Pancreas (tissue), 10 donors: ENCODE results near the gene CCL8. TPM values are rescaled to one million over a fixed set of nuclear protein-coding genes. Genes with fewer than 3 reads are reported as not detected.

Source experiments
- ATAC-seq, 4 donors: fragments of 200-7000 bp; cut with Tn5 transposase; one replicate each; pipeline versions ENCODE4 v1.8.0 to v1.9.1; 2020; ENCODE audit warnings: mild to moderate bottlenecking in 4 of 4, moderate library complexity in 4 of 4
- DNase-seq, 6 donors: peaks; one replicate each; pipeline ENCODE4 v3.0.0-alpha.2; 2020
- FAIRE-seq: peaks from 2 replicates; lab custom pipeline; 2012; peaks lifted over from hg19 to GRCh38; lab: Jason Lieb, UNC
- H3K27ac ChIP-seq, 4 donors: fragments of 200-600 bp; sonication (generic); 1 replicate in 3 of 4; 2 replicates in 1 of 4; pipeline versions ENCODE4 v1.5.0 to v1.8.0; 2020
- H3K27me3 ChIP-seq, 4 donors: fragments of 200-600 bp; one replicate each; pipeline ENCODE4 v1.8.0; 2021
- H3K36me3 ChIP-seq, 3 donors: fragments of 200-600 bp; sonication (generic) in 1 of 3; one replicate each; pipeline versions ENCODE4 v1.5.0 to v1.8.0; 2020 to 2021
- H3K4me1 ChIP-seq, 3 donors: fragments of 200-600 bp; one replicate each; pipeline ENCODE4 v1.8.0; 2021
- H3K4me3 ChIP-seq, 4 donors: fragments of 200-600 bp; sonication (generic) in 2 of 4; one replicate each; pipeline versions ENCODE4 v1.5.0 to v1.8.0; 2020 to 2021
- H3K9me3 ChIP-seq, 4 donors: fragments of 200-600 bp; one replicate each; pipeline ENCODE4 v1.8.0; 2021
- CTCF ChIP-seq, 4 donors: fragments of 200-600 bp; sonication (generic) in 3 of 4; IDR thresholded peaks; one replicate each; pipeline versions ENCODE4 v1.5.0 to v1.8.0; 2021; ENCODE audit warnings: antibody characterized with exemption in 4 of 4
- WGBS, 2 donors: extraction: QIAGEN DNeasy Blood & Tissue Kit; methylation state at CpG; one replicate each; pipeline ENCODE4 v1.1.7; 2013; 5-methylcytosine and 5-hydroxymethylcytosine counted together
- intact Hi-C, 3 donors: fragments of 100-400 bp; cut with DNase I; formaldehyde crosslinking; loops; one replicate each; pipeline versions ENCODE4 v1.11.1 to v1.14.2; 2022
- polyA plus RNA-seq, 2 donors: library from polyadenylated mRNA; stranded (reverse); fragments of 200-250 nt; gene quantifications; one replicate each; pipeline ENCODE4 v1.2.3, GENCODE V29; 2013
- total RNA-seq, 6 donors: library from RNA; stranded (reverse); fragmentation: NEBNext Ultra II Directional in 4 of 6; extraction: Animal tissue kit (Norgen Biotek cat#: 25700) in 4 of 6; gene quantifications; one replicate each; pipeline versions ENCODE4 v1.2.1 to v1.2.4, GENCODE V29; 2021 to 2023
- donor health status: healthy with polysubstance abuse.
- donor health status: DM: no; HTN: no; CAD: no; lungs with moderate emphysema.
- donor health status: DM: no; HTN: no; CAD: no.
- donor health status: control.
- donor health status: control.
- donor health status: Bipolar disorder and iron deficiency.
- donor health status: DM: yes; HTN: yes; CAD: no.
- donor health status: DM: no; HTN: no; CAD: no.
- donor health status: DM: no; HTN: no; CAD: no.
- donor health status: DM: yes; HTN: yes; CAD: no.

The CCL8 gene
- total and polyA plus RNA-seq, 8 donors = 0.12 to 0.46 (median 0.22) TPM; not detected in 5

DNA sequence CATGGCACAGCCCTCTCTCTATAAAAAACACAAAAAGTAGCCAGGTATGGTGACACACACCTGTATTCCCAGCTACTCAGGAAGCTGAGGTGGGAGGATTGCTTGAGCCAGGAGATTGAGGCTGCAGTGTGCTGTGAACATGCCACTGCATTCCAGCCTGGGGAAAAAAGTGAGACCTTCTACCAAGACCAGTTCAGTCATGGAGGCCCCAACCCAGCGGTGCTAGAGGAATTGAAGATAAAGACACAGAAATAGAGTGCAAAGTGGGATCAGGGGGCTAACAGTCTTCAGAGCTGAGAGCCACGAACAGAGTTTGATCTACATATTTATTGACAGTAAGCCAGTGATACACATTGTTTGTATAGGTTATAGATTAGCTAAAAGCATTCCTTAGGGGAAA lies 15.6 kb upstream of the CCL8 start:
- intact Hi-C loops = loop anchor here in 1 of 3 donors (10.0 kb wide), 1 partner anchor 99 kb away; no protein-coding TSS in a partner anchor
- Histone ChIP-seq H3K36me3 (no peaks in the 10 kb centered on the region), H3K27ac (no peak overlapping the region), H3K4me3 (no peak overlapping the region), H3K9me3 (no peaks in the 10 kb centered on the region), H3K4me1 (no peaks in the 10 kb centered on the region), H3K27me3 (no peaks in the 10 kb centered on the region)
- no peak for ATAC-seq
- WGBS, 2 donors = 56 to 60% methylated on average over 2 of the region's 2 CpGs
- DNase-seq = no peak
- FAIRE-seq = no peak
- TF ChIP-seq CTCF (IDR thresholded peaks at IDR 0.05) = no peak

GRCh38 chr17:34305061-34305460 lies 14.2 kb upstream of the CCL8 start:
- Histone ChIP-seq H3K36me3 (no peaks in the 10 kb centered on the region), H3K27ac (no peak overlapping the region), H3K4me1 (no peaks in the 10 kb centered on the region), H3K27me3 (no peaks in the 10 kb centered on the region), H3K4me3 (no peak overlapping the region), H3K9me3 (no peaks in the 10 kb centered on the region)
- ATAC-seq (no peak), DNase-seq (no peak), FAIRE-seq (no peak)
- TF ChIP-seq CTCF (IDR thresholded peaks at IDR 0.05) = no peak
- WGBS, 2 donors = 79 to 83% methylated on average over 4 of the region's 4 CpGs
- intact Hi-C loops = loop anchor here in 1 of 3 donors (10.0 kb wide), 1 partner anchor 100 kb away; no protein-coding TSS in a partner anchor

GRCh38 chr17:34305606-34306005 lies 13.6 kb upstream of the CCL8 start:
- Histone ChIP-seq H3K27ac (no peak overlapping the region), H3K4me3 (no peak overlapping the region), H3K4me1 (no peaks in the 10 kb centered on the region), H3K36me3 (no peaks in the 10 kb centered on the region), H3K27me3 (no peaks in the 10 kb centered on the region), H3K9me3 (no peaks in the 10 kb centered on the region)
- TF ChIP-seq CTCF (IDR thresholded peaks at IDR 0.05) = no peak
- FAIRE-seq = no peak
- no peak for ATAC-seq
- DNase-seq = no peak
- intact Hi-C loops = loop anchor here in 1 of 3 donors (10.0 kb wide), 1 partner anchor 101 kb away; no protein-coding TSS in a partner anchor

GRCh38 chr17:34306466-34306865 lies 12.8 kb upstream of the CCL8 start:
- TF ChIP-seq CTCF (IDR thresholded peaks at IDR 0.05) = peak in 1 of 4 donors; percentile 10
- no peak overlapping the region for H3K27ac ChIP-seq
- intact Hi-C loops = loop anchor here in 1 of 3 donors (10.0 kb wide), 1 partner anchor 102 kb away; no protein-coding TSS in a partner anchor
- WGBS, 2 donors = 33 to 38% methylated on average over 3 of the region's 3 CpGs
- no peaks in the 10 kb centered on the region for H3K9me3 ChIP-seq
- no peak for FAIRE-seq
- H3K36me3 ChIP-seq = no peaks in the 10 kb centered on the region
- H3K4me1 ChIP-seq = no peaks in the 10 kb centered on the region
- peak in 2 of 6 donors; percentile 17 to 23 for DNase-seq
- ATAC-seq = peak in 3 of 4 donors; percentile 21 to 81 (median 77)
- H3K4me3 ChIP-seq = no peak overlapping the region
- H3K27me3 ChIP-seq = no peaks in the 10 kb centered on the region

DNA sequence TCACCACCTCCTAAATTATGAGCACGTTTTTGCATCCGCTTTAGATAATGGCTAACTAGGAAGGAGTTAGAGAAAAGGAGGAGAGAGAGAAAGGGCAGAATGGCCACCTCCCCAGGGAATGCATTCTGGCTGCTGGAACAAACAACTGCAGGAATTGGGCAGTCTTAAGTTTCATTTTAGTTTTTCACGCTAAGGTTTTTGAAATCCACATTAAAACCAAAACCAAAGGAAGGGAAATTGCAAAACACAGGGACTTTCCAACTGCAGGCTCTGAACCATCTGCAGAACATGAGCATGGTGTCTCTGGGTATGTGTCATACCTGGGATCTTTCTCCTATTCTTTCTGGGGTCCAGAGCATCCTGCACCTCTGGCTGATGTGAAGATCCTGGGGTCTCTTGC lies 12.1 kb upstream of the CCL8 start:
- FAIRE-seq (no peak), ATAC-seq (peak in 2 of 4 donors; percentile 38 to 52), DNase-seq (no peak)
- H3K9me3 ChIP-seq = no peaks in the 10 kb centered on the region
- H3K4me1 ChIP-seq = no peaks in the 10 kb centered on the region
- H3K4me3 ChIP-seq = no peak overlapping the region
- no peaks in the 10 kb centered on the region for H3K36me3 ChIP-seq
- H3K27ac ChIP-seq = no peak overlapping the region
- TF ChIP-seq CTCF (IDR thresholded peaks at IDR 0.05) = no peak
- WGBS, 2 donors = 37 to 46% methylated on average over 3 of the region's 3 CpGs
- intact Hi-C loops = loop anchor here in 1 of 3 donors (10.0 kb wide), 1 partner anchor 102 kb away; no protein-coding TSS in a partner anchor
- H3K27me3 ChIP-seq = no peaks in the 10 kb centered on the region
